ENCODE results near the gene TYROBP.
"Not testable (repeated sequence)": the region's sequence is repeated elsewhere in the genome, so short reads cannot be mapped to it uniquely, and the experiment has no call there.

TYROBP gene

GRCh38 chr19:35899547-35900214 is 8.4 kb downstream of the TYROBP start:
- DNase-seq (ENCODE audit: low spot score) = peak; percentile 90

- no peak for DNase-seq (ENCODE audit: low spot score)
Observed at GRCh38 chr19:35898499-35898809, 9.6 kb downstream of the TYROBP start.

GRCh38 chr19:35897706-35898451 is 10.2 kb downstream of the TYROBP start:
- DNase-seq (ENCODE audit: low spot score) = no peak

GRCh38 chr19:35896643-35897040 is 11.5 kb downstream of the TYROBP start:
- DNase-seq (ENCODE audit: low spot score) = no peak

- DNase-seq (ENCODE audit: low spot score) = no peak
Observed at GRCh38 chr19:35895911-35896642, 12.0 kb downstream of the TYROBP start.

- DNase-seq (ENCODE audit: low spot score) = no peak
Observed at GRCh38 chr19:35894342-35894741, 13.8 kb downstream of the TYROBP start.

- not testable (repeated sequence) for DNase-seq (ENCODE audit: low spot score)
Observed at GRCh38 chr19:35891819-35892218, 16.3 kb downstream of the TYROBP start.

- no peak for DNase-seq (ENCODE audit: low spot score)
Observed at GRCh38 chr19:35890113-35890650, 17.9 kb downstream of the TYROBP start.

GRCh38 chr19:35889370-35890112 is 18.6 kb downstream of the TYROBP start:
- no peak for DNase-seq (ENCODE audit: low spot score)

- DNase-seq (ENCODE audit: low spot score) = no peak
Observed at GRCh38 chr19:35888398-35888797, 19.7 kb downstream of the TYROBP start.

- no peak for DNase-seq (ENCODE audit: low spot score)
Observed at GRCh38 chr19:35887197-35887596, 20.9 kb downstream of the TYROBP start.

- no peak for DNase-seq (ENCODE audit: low spot score)
Observed at GRCh38 chr19:35885904-35886303, 22.2 kb downstream of the TYROBP start.

GRCh38 chr19:35885225-35885738 is 22.8 kb downstream of the TYROBP start:
- no peak for DNase-seq (ENCODE audit: low spot score)

GRCh38 chr19:35883882-35884281 is 24.2 kb downstream of the TYROBP start:
- DNase-seq (ENCODE audit: low spot score) = no peak

GRCh38 chr19:35882114-35882832 is 25.8 kb downstream of the TYROBP start:
- peak; percentile 80 for DNase-seq (ENCODE audit: low spot score)

GRCh38 chr19:35879770-35880317 is 28.3 kb downstream of the TYROBP start:
- DNase-seq (ENCODE audit: low spot score) = peak; percentile 95

- DNase-seq (ENCODE audit: low spot score) = no peak
Observed at GRCh38 chr19:35879068-35879467, 29.0 kb downstream of the TYROBP start.

- DNase-seq (ENCODE audit: low spot score) = no peak
Observed at GRCh38 chr19:35874392-35874930, 33.6 kb downstream of the TYROBP start.

- no peak for DNase-seq (ENCODE audit: low spot score)
Observed at GRCh38 chr19:35872180-35872579, 35.9 kb downstream of the TYROBP start.

- DNase-seq (ENCODE audit: low spot score) = no peak
Observed at GRCh38 chr19:35871611-35872010, 36.5 kb downstream of the TYROBP start.

GRCh38 chr19:35870798-35871197 is 37.3 kb downstream of the TYROBP start:
- DNase-seq (ENCODE audit: low spot score) = no peak
